Bronchus fibroblast of lung (primary cell): ENCODE measurements around the gene CDK5RAP3. TPM values are rescaled to one million over a fixed set of nuclear protein-coding genes. Genes with fewer than 3 reads are reported as not detected.

Experiments
- total RNA-seq: library from RNA; depleted of rRNA; stranded (reverse); fragments of >200 nt; gene quantifications from 2 replicates; pipeline ENCODE4 v1.2.3, GENCODE V29; 2015

CDK5RAP3 gene
- total RNA-seq: 76.0 and 78.7 TPM in 2 replicates

GRCh38 chr17:47970725-47971499, at the start of gene CDK5RAP3:
TSS of gene CDK5RAP3 (plus strand) at chr17:47971113. CDS start at chr17:47971147, 34 bp downstream.

GRCh38 chr17:47941246-47942095, 29.4 kb upstream of the CDK5RAP3 start, which contains the start of gene PNPO:
TSS of gene PNPO (plus strand) at chr17:47941571. CDS start at chr17:47941676, 105 bp downstream.

GRCh38 chr17:47957591-47958490, 13.1 kb upstream of the CDK5RAP3 start, which contains the start of gene PRR15L:
TSS of gene PRR15L (minus strand) at chr17:47957883. CDS start at chr17:47953234, 4,649 bp downstream.

Other genes starting within 250 kb of the CDK5RAP3 start
- not detected in 2 replicates for gene TBX21, start 237.9 kb upstream of the CDK5RAP3 start, total RNA-seq
- gene OSBPL7, start 149.3 kb upstream of the CDK5RAP3 start, total RNA-seq: 4.2 and 4.7 TPM in 2 replicates
- 58.6 and 62.4 TPM in 2 replicates for gene MRPL10, start 139.6 kb upstream of the CDK5RAP3 start, total RNA-seq
- gene LRRC46, start 139.4 kb upstream of the CDK5RAP3 start, total RNA-seq: 0.15 TPM in 1 of 2 replicates, not detected in the other
- gene SCRN2, start 129.8 kb upstream of the CDK5RAP3 start, total RNA-seq: 15.5 and 18.3 TPM in 2 replicates
- gene SP6, start 120.0 kb upstream of the CDK5RAP3 start, total RNA-seq: 0.15 and 0.34 TPM in 2 replicates
- gene SP2, start 74.9 kb upstream of the CDK5RAP3 start, total RNA-seq: 3.4 TPM in 2 replicates
- 27.2 and 27.9 TPM in 2 replicates for gene PNPO, start 29.5 kb upstream of the CDK5RAP3 start, total RNA-seq
- gene PRR15L, start 13.2 kb upstream of the CDK5RAP3 start, total RNA-seq: not detected in 2 replicates
- gene COPZ2, start 66.7 kb downstream of the CDK5RAP3 start, total RNA-seq: 23.6 and 26.6 TPM in 2 replicates
- 73.6 and 76.1 TPM in 2 replicates for gene NFE2L1, start 77.2 kb downstream of the CDK5RAP3 start, total RNA-seq
- gene CBX1, start 130.4 kb downstream of the CDK5RAP3 start, total RNA-seq: 51.7 and 65.4 TPM in 2 replicates
- gene SNX11, start 136.7 kb downstream of the CDK5RAP3 start, total RNA-seq: 8.9 and 10.1 TPM in 2 replicates